Measurements from ENCODE around the gene HES6.

- TF ChIP-seq CTCF (IDR thresholded peaks at IDR 0.05) (no peak), EP300 (IDR thresholded peaks at IDR 0.05; ENCODE audit: low read depth) (no peak)
Measured at GRCh38 chr2:238239543-238239862, 335 bp downstream of the HES6 start.
